GM19351 (cell line): Measurements from ENCODE around the gene STXBP5.

Experiments used
- ATAC-seq: cut with Tn5 transposase; IDR thresholded peaks from one replicate; pipeline ENCODE4 v1.9.1; 2021; ENCODE audit warnings: mild to moderate bottlenecking, moderate library complexity; ENCODE audit not compliant: unreplicated experiment

STXBP5 gene

DNA sequence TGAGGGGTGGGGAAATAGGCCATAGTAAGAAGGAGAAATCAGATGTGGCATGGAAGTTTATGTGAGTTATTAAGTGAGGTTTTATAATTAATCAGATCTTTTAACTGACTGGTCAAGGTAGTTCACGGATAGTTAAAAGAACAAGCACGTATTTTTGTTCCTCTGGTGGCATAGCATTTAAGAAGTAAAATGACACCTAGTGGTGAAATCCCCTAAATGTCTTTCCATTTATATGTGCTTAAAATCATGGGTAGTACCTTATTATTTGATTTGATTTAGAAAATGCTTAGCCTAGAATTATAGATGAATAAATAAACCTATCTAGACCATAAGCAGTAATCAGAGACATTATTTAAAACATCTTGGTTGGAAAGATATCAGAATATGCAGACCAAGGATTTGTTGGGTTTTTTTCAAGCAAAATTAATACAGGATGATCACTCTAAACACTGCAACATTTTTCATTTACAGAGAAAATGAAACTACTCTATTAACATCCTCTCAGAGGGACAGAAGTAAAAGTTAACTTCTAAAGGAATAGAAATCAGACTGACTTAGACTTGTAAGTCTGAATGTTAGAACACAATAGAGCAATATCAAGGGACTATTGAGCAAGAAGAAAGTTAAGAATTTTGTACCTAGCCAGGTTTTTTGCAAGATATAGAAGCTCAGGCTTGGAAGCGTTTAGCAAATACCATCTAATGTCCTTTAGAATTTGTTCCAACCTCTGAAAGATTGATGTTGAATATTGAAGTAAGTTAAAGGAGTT, 81.1 kb downstream of the STXBP5 start:
- ATAC-seq, result peak; percentile 69

- no peak for ATAC-seq
Measured at GRCh38 chr6:147287869-147288271, 83.7 kb downstream of the STXBP5 start.

- ATAC-seq, result no peak
Measured at GRCh38 chr6:147297124-147297523, 92.9 kb downstream of the STXBP5 start.

- ATAC-seq, result no peak
Measured at GRCh38 chr6:147297663-147298316, 93.6 kb downstream of the STXBP5 start.

DNA sequence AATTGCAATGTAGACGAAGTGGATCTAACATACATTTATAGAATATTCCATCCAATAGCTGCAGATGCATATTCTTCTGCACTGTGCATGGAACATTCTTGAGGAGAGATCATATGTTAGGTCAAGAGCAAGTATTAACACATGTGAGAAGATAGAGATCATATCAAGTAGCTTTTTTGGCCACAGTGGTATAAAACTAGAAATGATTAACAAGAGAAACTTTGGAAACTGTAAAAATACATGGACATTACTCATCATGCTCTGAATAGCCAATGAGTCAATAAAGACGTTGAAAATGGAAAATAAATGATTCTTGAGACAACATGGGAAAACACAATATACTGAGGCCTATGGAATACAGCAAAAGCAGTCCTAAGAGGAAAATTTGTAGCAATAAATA, 94.2 kb downstream of the STXBP5 start:
- no peak for ATAC-seq

GRCh38 chr6:147299035-147299434, 94.8 kb downstream of the STXBP5 start:
- ATAC-seq, result no peak

- ATAC-seq, result no peak
Measured at GRCh38 chr6:147301070-147301469, 96.9 kb downstream of the STXBP5 start.

GRCh38 chr6:147304016-147304415, 99.8 kb downstream of the STXBP5 start:
- no peak for ATAC-seq

- ATAC-seq, result no peak
Measured at GRCh38 chr6:147310521-147310920, 106.3 kb downstream of the STXBP5 start.

GRCh38 chr6:147311218-147311617, 107.0 kb downstream of the STXBP5 start:
- ATAC-seq, result no peak

- ATAC-seq, result no peak
Measured at GRCh38 chr6:147321260-147321659, 117.0 kb downstream of the STXBP5 start.

GRCh38 chr6:147322299-147323162, 118.3 kb downstream of the STXBP5 start:
- peak; percentile 98 for ATAC-seq

GRCh38 chr6:147325557-147325956, 121.3 kb downstream of the STXBP5 start:
- ATAC-seq, result no peak

DNA sequence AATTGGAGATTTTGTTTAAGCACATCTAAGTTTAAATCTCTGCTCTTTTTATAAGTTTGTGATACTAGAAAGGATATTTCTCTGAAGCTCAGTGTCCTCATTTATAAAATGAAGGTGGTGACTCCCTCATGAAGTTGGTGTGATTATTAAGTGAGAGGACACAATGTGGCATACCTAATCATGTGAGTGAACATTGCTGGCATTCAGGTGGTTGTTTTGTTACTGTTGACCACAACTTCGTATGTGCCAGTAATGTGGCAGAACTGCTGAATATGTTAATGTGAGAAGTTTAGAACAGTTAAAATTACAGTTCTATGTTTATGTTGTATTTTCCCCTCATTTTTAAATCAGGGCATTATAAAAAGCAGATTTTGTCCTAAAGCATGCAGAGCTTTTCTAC, 127.2 kb downstream of the STXBP5 start:
- no peak for ATAC-seq

DNA sequence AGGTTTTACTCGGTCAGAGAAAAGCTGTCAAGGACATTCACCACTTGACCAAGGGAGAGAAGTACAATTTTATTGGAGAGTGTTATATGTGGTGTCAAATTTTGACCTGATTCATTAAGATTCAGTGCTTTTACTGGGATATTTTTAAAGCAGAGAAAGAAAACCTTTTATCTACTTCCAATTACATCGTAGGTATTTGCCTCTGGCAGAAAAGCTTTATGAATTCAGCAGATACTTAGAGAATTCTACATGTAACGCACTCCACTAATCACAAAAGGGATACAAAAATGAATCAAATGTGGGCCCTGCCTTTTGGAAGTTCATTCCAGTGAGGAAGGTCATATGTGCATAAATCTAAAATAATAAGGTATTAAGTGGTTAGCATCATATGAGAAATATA, 133.7 kb downstream of the STXBP5 start:
- ATAC-seq, result no peak

DNA sequence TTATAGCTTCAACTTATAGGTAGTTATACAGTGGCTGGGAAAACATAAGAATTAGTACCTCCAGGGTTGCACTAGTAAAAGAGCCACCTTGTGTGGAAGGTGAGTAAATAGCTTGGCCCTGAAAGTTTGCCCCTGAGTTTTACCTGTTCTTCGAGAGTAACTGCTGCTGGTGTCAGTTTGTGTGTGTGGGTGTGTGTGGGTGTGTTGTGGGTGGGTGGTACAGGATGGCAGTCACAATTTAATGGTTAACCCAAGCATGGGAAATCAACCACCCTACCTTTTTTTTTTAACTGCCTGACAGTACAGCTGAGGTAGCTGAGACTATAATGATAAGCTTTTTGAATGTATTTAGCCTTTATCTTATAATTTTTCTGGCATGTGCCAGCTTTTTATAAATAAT, 137.3 kb downstream of the STXBP5 start:
- no peak for ATAC-seq

GRCh38 chr6:147345902-147346301, 141.7 kb downstream of the STXBP5 start:
- no peak for ATAC-seq

GRCh38 chr6:147347179-147347881, 143.1 kb downstream of the STXBP5 start:
- no peak for ATAC-seq

GRCh38 chr6:147347882-147348575, 143.8 kb downstream of the STXBP5 start:
- no peak for ATAC-seq

- no peak for ATAC-seq
Measured at GRCh38 chr6:147361311-147361981, 157.2 kb downstream of the STXBP5 start.
